GM12878 (cell line): ENCODE results near the gene MAML3. TPM values are rescaled to one million over a fixed set of nuclear protein-coding genes. Genes with fewer than 3 reads are reported as not detected.

Experiments
- ATAC-seq: fragments of 200-7000 bp; cut with Tn5 transposase; 3 replicates; pipeline ENCODE4 v1.9.1; 2020; ENCODE audit warnings: mild to moderate bottlenecking, moderate library complexity
- BruUV-seq: library from RNA; stranded (reverse); fragments of 400-500 nt; replicated peaks from 2 replicates; lab custom pipeline; 2021; lab: Mats Ljungman, UMichigan
- CTCF ChIA-PET: fragments of 300-600 bp; sonication (Branson Sonifier 250); formaldehyde crosslinking; extraction: SDS; loops from one replicate; lab custom pipeline; 2021; ENCODE audit warnings: inconsistent platforms; lab: Yijun Ruan, JAX
- POLR2A ChIA-PET: fragments of 350-600 bp; formaldehyde crosslinking; extraction: SDS; loops from one replicate; lab custom pipeline; 2021; ENCODE audit warnings: inconsistent platforms; lab: Charles Lee
- RAD21 ChIA-PET: fragments of 300-600 bp; sonication (Branson Sonifier 250); formaldehyde crosslinking; loops from one replicate; lab custom pipeline; 2023; ENCODE audit warnings: antibody characterized with exemption; ENCODE audit not compliant: unreplicated experiment; lab: Charles Lee
- SMC1A ChIA-PET: fragments of 300-600 bp; sonication (Branson Sonifier 250); formaldehyde crosslinking; loops from one replicate; lab custom pipeline; 2023; ENCODE audit not compliant: unreplicated experiment, uncharacterized antibody; lab: Charles Lee
- DNase-seq: peaks from one replicate; pipeline ENCODE4 v3.0.0-alpha.2; 2011; ENCODE audit warnings: low read depth, low spot score
- FAIRE-seq: peaks from 3 replicates; lab custom pipeline; 2011; peaks lifted over from hg19 to GRCh38; lab: Jason Lieb, UNC
- H2AFZ ChIP-seq: 2 replicates; pipeline ENCODE4 v1.6.0; 2011; ENCODE audit warnings: low read depth, low read length, control low read depth; ENCODE audit not compliant: control insufficient read depth
- H3K27ac ChIP-seq: 2 replicates; pipeline ENCODE4 v1.5.1; 2011; ENCODE audit warnings: control low read depth; ENCODE audit not compliant: control insufficient read depth, insufficient read depth
- H3K27me3 ChIP-seq, 2 experiments: replicated peaks in 1 of 2; 2 replicates each; pipeline versions ENCODE4 v1.6.0 to v1.6.1; 2011; ENCODE audit warnings: low read length in 1 of 2; ENCODE audit not compliant: control insufficient read depth in 2 of 2, insufficient read depth in 2 of 2
- H3K36me3 ChIP-seq, 2 experiments: 2 replicates each; pipeline ENCODE4 v1.5.1; 2011; ENCODE audit warnings: low read length in 1 of 2; ENCODE audit not compliant: control insufficient read depth in 2 of 2, insufficient read depth in 2 of 2
- H3K4me1 ChIP-seq: 2 replicates; pipeline ENCODE4 v1.6.1; 2011; ENCODE audit warnings: mild to moderate bottlenecking, low read length, moderate library complexity, mixed read lengths; ENCODE audit not compliant: control insufficient read depth, insufficient read depth
- H3K4me2 ChIP-seq: 2 replicates; pipeline ENCODE4 v1.6.0; 2011; ENCODE audit warnings: control low read depth; ENCODE audit not compliant: control insufficient read depth, insufficient read depth
- H3K4me3 ChIP-seq: fragments of 200-600 bp; sonication (generic); 2 replicates; pipeline ENCODE4 v1.5.1; 2016
- H3K79me2 ChIP-seq: 2 replicates; pipeline ENCODE4 v1.6.0; 2011; ENCODE audit warnings: low read length; ENCODE audit not compliant: control insufficient read depth, insufficient read depth
- H3K9ac ChIP-seq: 2 replicates; pipeline ENCODE4 v1.8.0; 2011; ENCODE audit warnings: low read length, control low read depth, mixed read lengths; ENCODE audit not compliant: control insufficient read depth, insufficient read depth
- H3K9me3 ChIP-seq: replicated peaks from 3 replicates; pipeline ENCODE4 v1.5.1; 2011; ENCODE audit warnings: mild to moderate bottlenecking, low read length; ENCODE audit not compliant: control insufficient read depth, insufficient read depth
- H4K20me1 ChIP-seq: 2 replicates; pipeline ENCODE4 v1.6.0; 2011; ENCODE audit not compliant: control insufficient read depth, insufficient read depth
- IRF4 ChIP-seq: IDR thresholded peaks from 2 replicates; pipeline ENCODE4 v1.6.1; 2011; ENCODE audit warnings: low read depth, low read length
- SMC3 ChIP-seq: IDR thresholded peaks from 2 replicates; pipeline ENCODE4 v1.6.1; 2011; ENCODE audit warnings: low read length, improper control_type of control experiment, borderline replicate concordance
- SUZ12 ChIP-seq: fragments of 200-600 bp; sonication (generic); IDR thresholded peaks from one replicate; pipeline ENCODE4 v1.6.1; 2018; ENCODE audit warnings: antibody characterized with exemption, mild to moderate bottlenecking; ENCODE audit not compliant: unreplicated experiment
- USF1 ChIP-seq: IDR thresholded peaks from 2 replicates; pipeline ENCODE4 v1.6.1; 2011; ENCODE audit warnings: borderline replicate concordance, low read depth, mild to moderate bottlenecking, moderate library complexity, mixed read lengths, low read length; ENCODE audit not compliant: insufficient read depth; ENCODE audit errors: extremely low read length
- WGBS: methylation state at CpG from one replicate; pipeline ENCODE4 v1.1.6; 2016; ENCODE audit warnings: low lambda C conversion rate; ENCODE audit not compliant: insufficient replicate concordance, insufficient coverage; ENCODE audit errors: missing lambda C conversion rate; 5-methylcytosine and 5-hydroxymethylcytosine counted together
- in situ Hi-C: fragments of 300-500 bp; cut with MboI; formaldehyde crosslinking; loops from 9 replicates; pipeline ENCODE4 v1.14.3; 2018; ENCODE audit warnings: mixed read lengths
- intact Hi-C: fragments of 100-400 bp; cut with micrococcal nuclease; formaldehyde crosslinking; loops from one replicate; pipeline ENCODE4 v1.14.2; 2022; ENCODE audit not compliant: unreplicated experiment
- polyA plus RNA-seq, 11 experiments: library from polyadenylated mRNA; depleted of rRNA in 4 of 11; unstranded in 6 of 11; stranded (reverse) in 5 of 11; fragments of >200 nt; fragmentation: Nextera tagmentation in 4 of 11; fragmentation: Illumina TruSeq in 1 of 11; extraction: Ambion mirVana in 4 of 11; extraction: Trizol in 1 of 11; gene quantifications; 1 replicate in 1 of 11; 2 replicates in 10 of 11; pipeline versions ENCODE4 v1.2.1 to v1.2.3, GENCODE V29; 2011 to 2016; ENCODE audit warnings: inconsistent platforms in 2 of 11, missing spikeins in 2 of 11, low read depth in 1 of 11
- total RNA-seq, 4 experiments: library from RNA; depleted of rRNA in 3 of 4; stranded (reverse); fragments of >200 nt in 3 of 4; fragmentation: Illumina TruSeq in 1 of 4; extraction: Trizol in 1 of 4; gene quantifications; 2 replicates each; pipeline versions ENCODE4 v1.2.1 to v1.2.3, GENCODE V29; 2013 to 2021

MAML3 gene
- total and polyA plus RNA-seq, 10 of the 15 experiments (the other 5 are each of a cell fraction or from before 2014, with no cell fraction given), result under 0.01 to 0.53 (median 0.06) TPM; not detected in 2

- H3K36me3 ChIP-seq, result no peaks in the 10 kb centered on the region
- 45% methylated on average over 5 of the region's 5 CpGs for whole genome bisulfite sequencing
- intact Hi-C loops (no loop called here), in situ Hi-C loops (no loop called here)
- FAIRE-seq (no peak), ATAC-seq (no peak), DNase-seq (no peak)
- ChIA-PET CTCF (interaction anchor here (1.0 kb wide), 1 partner anchor 240 kb away, joined by 3 read pairs; no protein-coding TSS in a partner anchor), SMC1A (interaction anchor here (1.0 to 1.4 kb wide), 2 partner anchors 9 to 240 kb away, joined by 3 to 4 read pairs; no protein-coding TSS in a partner anchor), RAD21 (interaction anchor here (0.7 kb wide), 1 partner anchor 120 kb away, joined by 3 read pairs; no protein-coding TSS in a partner anchor), POLR2A (no interaction called here)
- H3K9me3 ChIP-seq, result no peaks in the 10 kb centered on the region
- no peak overlapping the region for H3K27ac ChIP-seq
- H3K4me2 ChIP-seq, result no peak overlapping the region
- H3K4me1 ChIP-seq, result no peaks in the 10 kb centered on the region
- no peak overlapping the region for H3K9ac ChIP-seq
- no peaks in the 10 kb centered on the region for H3K79me2 ChIP-seq
- H3K4me3 ChIP-seq, result no peak overlapping the region
- H2AFZ ChIP-seq, result no peak overlapping the region
- TF ChIP-seq SMC3 (no peak), USF1 (no peak), IRF4 (no peak), SUZ12 (no peak)
- H3K27me3 ChIP-seq, result peaks cover 2 to 7% of the 10 kb centered on the region in 2 experiments; a peak in 3 of 4 replicates
- no TSS peak for BruUV-seq
- no peaks in the 10 kb centered on the region for H4K20me1 ChIP-seq
Measured at GRCh38 chr4:140014284-140014683, 139.7 kb downstream of the MAML3 start.
